HG02840 (cell line): ENCODE measurements around the gene CSTF2T.

ENCODE experiments used
- ATAC-seq: cut with Tn5 transposase; IDR thresholded peaks from one replicate; pipeline ENCODE4 v1.9.1; 2021; ENCODE audit warnings: mild to moderate bottlenecking, moderate library complexity, moderate number of reproducible peaks; ENCODE audit not compliant: unreplicated experiment, low FRiP score

The CSTF2T gene

GRCh38 chr10:51699475-51700227 is at the start of gene CSTF2T:
CSTF2T (minus strand) TSS chr10:51699595; CDS start chr10:51699549, 46 bp downstream.
- peak; percentile 93 for ATAC-seq

- ATAC-seq = no peak
Measured at GRCh38 chr10:51748959-51749358, 49.6 kb upstream of the CSTF2T start.

- no peak for ATAC-seq
Measured at GRCh38 chr10:51747216-51747615, 47.8 kb upstream of the CSTF2T start.

DNA sequence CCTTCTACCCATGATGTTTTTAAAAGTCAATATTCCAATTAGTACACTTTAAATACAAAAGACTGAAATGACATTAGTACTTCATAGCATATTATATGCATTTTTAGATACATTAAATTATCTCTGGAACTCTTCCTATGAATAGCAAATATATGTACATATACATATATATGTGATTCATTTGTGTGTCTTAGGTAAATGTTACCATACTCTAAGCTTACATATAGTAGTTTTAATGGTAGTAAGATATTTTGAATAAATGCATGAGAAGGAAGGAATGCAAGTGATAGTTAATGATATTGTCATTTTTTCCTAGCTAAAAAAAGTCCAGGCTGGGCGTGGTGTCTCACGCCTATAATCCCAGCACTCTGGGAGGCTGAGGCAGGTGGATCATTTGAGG is 46.0 kb upstream of the CSTF2T start:
- no peak for ATAC-seq

DNA sequence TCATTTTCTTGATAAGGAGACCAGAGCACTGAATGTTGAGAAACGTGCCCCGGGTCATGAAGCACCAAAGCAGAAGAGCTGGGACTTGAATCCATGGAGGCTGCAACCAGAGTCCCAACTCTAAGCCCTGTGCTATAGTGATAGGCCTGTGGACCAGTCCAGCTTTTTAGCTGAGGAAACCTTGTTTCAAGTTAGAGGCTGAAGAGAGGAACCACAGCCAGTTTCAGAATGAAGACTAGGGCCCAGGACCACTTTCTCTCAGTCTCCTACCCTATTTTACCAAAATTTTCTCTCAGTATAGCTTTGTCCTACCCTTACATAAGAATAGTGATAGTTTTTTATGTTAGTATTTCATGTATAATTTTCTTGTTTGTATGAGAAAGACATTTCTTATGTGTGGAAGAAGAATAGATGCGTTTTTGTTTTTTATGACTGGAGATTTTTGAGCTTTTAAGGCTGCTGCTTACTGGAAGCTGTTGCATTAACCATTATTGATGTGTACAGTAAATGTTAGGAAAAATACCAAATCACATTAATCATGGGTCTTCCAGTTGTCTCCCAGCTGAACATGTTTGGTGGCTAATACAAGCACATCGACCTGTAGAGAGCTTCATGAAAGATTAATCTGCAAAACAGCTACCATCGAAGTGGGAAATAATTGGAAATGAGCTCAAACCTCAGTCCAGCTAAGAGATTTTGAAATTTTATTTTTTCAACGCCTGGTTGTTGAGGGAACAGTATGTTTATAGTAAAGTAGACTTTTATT is 45.0 kb upstream of the CSTF2T start:
- ATAC-seq = no peak

DNA sequence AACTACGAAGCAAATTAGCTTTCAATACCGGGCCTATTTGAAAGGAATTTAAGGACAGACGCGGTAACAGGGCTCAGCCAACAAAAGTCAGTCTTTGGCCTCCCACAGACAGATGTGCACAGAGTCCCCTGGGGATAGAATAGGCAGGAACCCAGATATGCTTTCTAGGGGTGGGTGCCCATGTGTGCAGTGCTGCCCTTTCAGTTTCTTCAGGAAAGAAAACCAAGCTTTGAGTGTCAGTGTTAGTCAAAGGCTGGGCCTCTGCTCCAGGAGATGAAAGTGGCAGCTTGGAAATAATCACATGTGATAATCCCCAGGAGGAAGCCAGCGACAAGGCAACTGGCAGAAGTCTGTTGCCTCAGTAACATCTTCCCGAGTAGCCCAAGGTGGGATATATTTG is 43.8 kb upstream of the CSTF2T start:
- no peak for ATAC-seq

DNA sequence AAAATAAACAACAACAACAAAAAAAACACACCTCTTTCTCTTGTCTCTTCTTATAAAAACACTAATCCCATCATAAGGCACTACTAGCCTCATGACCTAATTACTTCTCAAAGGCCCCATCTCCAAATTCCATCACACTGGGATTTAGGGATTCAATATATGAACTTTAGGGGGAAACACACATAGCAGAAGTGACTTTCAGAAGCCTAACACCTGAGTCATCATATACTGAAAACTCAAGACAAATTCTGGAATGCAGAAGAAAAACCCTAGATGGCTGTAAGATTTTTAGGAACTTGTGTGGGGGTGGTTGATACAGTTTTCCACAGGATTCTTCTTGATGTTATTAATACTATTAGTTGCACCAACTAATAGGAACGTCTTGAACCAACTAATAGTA is 33.7 kb upstream of the CSTF2T start:
- no peak for ATAC-seq

GRCh38 chr10:51729822-51730555 is 30.6 kb upstream of the CSTF2T start:
- ATAC-seq = no peak

GRCh38 chr10:51724038-51724437 is 24.6 kb upstream of the CSTF2T start:
- ATAC-seq = no peak

GRCh38 chr10:51718804-51719291 is 19.5 kb upstream of the CSTF2T start:
- no peak for ATAC-seq

DNA sequence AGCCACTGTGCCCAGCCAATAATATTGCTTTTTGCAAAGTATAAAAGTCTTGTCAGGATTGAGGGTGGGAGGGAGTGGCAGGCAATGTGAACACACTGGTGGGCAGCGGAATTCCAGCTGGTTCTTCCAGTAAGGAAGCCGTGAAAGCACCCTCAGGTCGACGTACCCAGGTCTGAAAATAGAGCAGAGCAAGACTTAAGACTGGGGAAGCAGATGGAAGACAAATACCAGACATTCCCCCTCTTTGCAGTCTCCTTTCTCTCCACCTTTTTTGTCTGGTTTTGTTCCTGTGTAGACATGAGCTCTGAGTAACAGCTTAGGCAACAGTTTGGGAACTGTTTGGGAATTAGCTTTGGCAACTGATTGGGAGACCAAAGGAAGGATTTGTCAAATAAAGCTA is 17.6 kb upstream of the CSTF2T start:
- ATAC-seq = no peak

DNA sequence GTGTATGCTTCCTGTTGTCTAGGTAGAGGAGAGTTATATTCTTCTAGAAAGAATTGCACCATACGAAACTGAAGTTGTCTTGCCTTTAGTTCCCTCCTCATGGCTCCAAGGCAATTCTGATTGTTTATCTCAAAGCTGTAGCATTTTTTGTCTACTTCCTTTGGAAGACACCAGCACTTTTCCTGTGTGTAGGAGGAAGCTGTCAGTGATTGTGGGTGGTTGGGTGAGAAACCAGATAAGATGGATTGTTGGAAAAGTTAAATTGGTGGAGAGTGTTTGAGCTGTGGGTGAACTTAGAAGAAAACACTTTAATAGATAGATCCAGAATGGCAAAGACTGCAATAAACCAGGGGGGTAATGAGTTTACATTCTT is 12.1 kb upstream of the CSTF2T start:
- ATAC-seq = no peak

DNA sequence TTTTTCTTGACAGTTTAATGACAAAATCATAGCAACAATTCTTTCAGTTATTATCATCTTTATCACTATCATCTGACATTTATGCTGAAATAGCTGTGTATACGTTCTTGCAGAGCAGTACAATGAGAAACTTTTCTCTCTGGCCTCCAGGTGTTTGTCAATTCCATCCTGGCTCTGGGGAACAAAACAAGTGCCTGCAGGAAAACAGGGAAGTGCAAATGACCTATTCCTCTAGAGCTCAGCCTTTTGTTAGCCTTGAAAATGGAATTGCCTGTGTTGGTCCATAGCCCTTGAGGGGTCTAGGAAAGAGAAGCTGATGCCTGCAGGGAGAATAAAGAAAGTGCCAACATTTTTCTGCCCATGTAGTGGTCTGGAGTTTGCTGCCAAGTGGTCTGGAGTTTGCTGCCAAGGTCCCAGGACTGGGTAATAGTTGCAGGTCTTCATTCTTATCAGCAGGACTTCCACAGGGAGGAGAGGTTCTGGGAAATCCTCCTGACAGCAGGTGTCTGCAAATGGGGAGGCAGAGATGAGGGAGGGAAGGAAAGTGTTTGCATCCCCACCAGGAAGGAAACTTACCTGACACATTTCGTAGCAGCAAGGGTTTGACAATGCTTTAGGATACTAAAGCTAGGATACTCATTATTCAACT is 10.1 kb upstream of the CSTF2T start:
- ATAC-seq = no peak

- ATAC-seq = no peak
Measured at GRCh38 chr10:51708609-51709008, 9.2 kb upstream of the CSTF2T start.

DNA sequence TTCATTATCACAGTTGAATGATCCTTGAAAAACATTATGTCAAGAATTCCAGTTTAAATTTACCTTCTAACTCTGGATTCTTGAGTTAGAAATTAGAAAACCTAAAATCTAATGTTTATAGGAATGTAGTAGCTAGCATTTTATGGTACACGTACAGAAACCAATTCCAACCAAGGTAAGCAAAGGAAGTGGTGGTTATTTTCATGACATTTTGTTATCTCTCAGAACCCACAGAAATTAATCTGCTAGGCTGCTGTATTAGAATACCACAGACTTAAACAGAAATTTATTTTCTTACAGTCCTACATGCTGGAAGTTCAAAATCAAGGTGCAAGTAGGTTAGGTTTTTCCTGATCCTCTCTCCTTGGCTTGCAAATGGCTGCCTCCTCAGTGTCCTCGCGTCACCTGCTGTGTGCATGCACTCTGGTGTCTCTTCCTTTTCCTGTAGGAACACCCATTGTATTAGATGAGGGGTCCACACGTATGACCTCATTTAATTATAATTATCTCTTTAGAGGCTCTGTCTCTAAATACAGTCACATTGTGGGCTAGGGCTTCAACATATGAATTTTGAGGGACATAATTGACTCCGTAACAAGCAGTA is 8.5 kb upstream of the CSTF2T start:
- no peak for ATAC-seq

DNA sequence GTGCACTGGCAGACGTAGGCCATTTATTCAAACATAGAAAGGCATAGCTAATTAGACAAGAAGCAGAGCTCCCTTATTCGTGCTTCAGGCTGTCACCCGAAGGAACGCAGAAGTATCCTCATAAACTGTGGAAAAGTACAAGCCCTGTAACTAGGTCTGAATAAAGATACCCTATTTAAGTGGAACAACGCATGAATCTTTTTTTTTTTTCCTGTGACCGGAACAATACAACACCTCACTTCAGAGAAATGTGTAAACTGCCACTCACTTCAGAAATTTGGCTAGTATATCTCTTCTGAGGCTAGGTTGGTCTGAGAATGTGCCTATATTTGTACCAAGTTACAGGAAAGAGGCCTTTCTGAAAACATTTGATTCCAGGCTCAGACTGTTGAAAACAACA is 8.0 kb upstream of the CSTF2T start:
- no peak for ATAC-seq

GRCh38 chr10:51706225-51706624 is 6.8 kb upstream of the CSTF2T start:
- no peak for ATAC-seq

DNA sequence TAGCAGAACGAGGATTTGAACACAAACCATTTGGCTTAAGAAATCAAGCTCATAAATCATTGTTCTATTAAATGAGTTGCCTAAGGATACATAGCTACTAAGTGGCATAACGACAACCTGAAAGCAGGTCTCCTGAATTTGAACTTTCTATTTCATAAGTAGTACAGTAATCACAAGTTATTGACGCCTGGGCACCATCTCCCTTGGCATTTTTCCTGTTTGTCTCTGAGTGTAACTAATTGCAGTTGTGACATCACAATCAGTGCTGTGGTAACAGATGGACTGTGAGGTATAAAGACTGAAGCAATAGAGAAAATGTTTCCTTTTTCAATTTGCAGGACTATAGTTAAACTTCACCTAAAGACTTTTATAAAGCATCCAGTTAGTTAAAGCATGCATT is 6.4 kb upstream of the CSTF2T start:
- no peak for ATAC-seq

DNA sequence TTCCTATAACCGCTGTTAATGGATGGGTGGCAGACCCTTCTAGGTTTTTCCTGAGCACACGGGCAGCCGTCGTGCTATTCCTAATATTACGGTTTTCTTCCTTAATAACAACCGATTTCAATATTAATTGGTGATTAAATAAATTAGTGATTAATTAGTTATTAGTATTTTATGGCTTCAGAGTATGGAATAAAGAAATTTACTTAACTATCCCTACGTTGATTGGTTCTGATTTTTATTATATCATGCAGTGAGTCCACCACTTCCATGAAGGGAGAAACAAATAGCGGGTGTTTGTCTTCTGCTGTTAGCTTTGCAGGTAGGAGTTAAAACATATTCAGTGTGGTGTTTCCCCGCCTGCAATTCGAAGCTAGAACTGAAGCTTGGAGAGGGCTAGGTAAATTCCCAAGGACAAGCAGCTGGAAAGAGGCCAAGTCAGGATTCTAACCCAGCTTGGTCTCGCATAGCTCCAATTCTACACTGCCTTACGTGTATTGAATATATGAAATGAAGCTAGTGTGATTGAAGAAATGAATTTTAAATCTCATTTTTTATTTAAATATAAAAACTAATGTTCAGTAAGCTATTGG is 928 bp upstream of the CSTF2T start:
- ATAC-seq = no peak

DNA sequence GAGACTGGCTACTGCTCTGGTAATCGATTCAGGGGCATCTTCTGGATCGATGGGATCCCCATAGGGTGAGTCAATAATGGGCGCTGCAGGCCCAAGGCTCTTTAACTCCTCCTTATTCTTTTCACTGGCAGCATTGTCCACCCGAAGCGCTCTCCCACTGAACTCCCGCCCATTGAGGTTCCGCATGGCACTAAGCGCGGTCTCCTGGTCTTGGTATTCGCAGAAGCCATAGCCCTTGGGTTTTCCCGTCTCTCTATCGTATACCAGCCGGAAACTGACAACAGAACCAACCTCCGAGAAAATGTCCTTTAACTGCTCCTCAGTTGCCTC is 285 bp downstream of the CSTF2T start:
- ATAC-seq = peak; percentile 31
